ENCODE data around the gene SPPL2B. TPM values are rescaled to one million over a fixed set of nuclear protein-coding genes. Genes with fewer than 3 reads are reported as not detected.
A peak's percentile ranks its signal among the peaks of the same experiment; 100 is the strongest.

SPPL2B gene
- polyA plus RNA-seq, 1 of the 3 experiments (the other 2 are of a cell fraction) = 58.1 TPM

- TF ChIP-seq MEF2A (IDR thresholded peaks at IDR 0.05; ENCODE audit: borderline replicate concordance, low read depth) (no peak), EP300 (IDR thresholded peaks at IDR 0.05; ENCODE audit: borderline replicate concordance in 1 of 2, low read depth in 1 of 2, low read length in 1 of 2) (no peak), RCOR1 (IDR thresholded peaks at IDR 0.05; ENCODE audit: low read length) (no peak), YY1 (IDR thresholded peaks at IDR 0.05; ENCODE audit: low read depth) (peak; percentile 94), FOXJ3 (CRISPR knock-in tag; IDR thresholded peaks at IDR 0.05) (no peak), POLR2AphosphoS5 (IDR thresholded peaks at IDR 0.05; ENCODE audit: low read depth, low read length) (peak; percentile 83; the same call in 1 of the 2 replicates), RXRA (IDR thresholded peaks at IDR 0.05; ENCODE audit: borderline replicate concordance, low read depth) (no peak), SMC3 (IDR thresholded peaks at IDR 0.05; ENCODE audit: low read depth, low read length) (no peak), EZH2phosphoT487 (IDR thresholded peaks at IDR 0.05; ENCODE audit: borderline replicate concordance, low read depth) (no peak), TCF12 (IDR thresholded peaks at IDR 0.05) (no peak), ELF1 (IDR thresholded peaks at IDR 0.05) (no peak), USF1 (IDR thresholded peaks at IDR 0.05; ENCODE audit: borderline replicate concordance, low read depth) (no peak), JUND (IDR thresholded peaks at IDR 0.05) (no peak), MXI1 (IDR thresholded peaks at IDR 0.05; ENCODE audit: low read depth, low read length) (peak; percentile 95)
- TF ChIP-seq, protein P1, sequence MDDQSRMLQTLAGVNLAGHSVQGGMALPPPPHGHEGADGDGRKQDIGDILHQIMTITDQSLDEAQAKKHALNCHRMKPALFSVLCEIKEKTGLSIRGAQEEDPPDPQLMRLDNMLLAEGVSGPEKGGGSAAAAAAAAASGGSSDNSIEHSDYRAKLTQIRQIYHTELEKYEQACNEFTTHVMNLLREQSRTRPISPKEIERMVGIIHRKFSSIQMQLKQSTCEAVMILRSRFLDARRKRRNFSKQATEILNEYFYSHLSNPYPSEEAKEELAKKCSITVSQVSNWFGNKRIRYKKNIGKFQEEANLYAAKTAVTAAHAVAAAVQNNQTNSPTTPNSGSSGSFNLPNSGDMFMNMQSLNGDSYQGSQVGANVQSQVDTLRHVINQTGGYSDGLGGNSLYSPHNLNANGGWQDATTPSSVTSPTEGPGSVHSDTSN (IDR thresholded peaks at IDR 0.05) = no peak
Measured at GRCh38 chr19:2328401-2329148, at the start of gene SPPL2B, which contains the start of gene LSM7 (continued).

DNA sequence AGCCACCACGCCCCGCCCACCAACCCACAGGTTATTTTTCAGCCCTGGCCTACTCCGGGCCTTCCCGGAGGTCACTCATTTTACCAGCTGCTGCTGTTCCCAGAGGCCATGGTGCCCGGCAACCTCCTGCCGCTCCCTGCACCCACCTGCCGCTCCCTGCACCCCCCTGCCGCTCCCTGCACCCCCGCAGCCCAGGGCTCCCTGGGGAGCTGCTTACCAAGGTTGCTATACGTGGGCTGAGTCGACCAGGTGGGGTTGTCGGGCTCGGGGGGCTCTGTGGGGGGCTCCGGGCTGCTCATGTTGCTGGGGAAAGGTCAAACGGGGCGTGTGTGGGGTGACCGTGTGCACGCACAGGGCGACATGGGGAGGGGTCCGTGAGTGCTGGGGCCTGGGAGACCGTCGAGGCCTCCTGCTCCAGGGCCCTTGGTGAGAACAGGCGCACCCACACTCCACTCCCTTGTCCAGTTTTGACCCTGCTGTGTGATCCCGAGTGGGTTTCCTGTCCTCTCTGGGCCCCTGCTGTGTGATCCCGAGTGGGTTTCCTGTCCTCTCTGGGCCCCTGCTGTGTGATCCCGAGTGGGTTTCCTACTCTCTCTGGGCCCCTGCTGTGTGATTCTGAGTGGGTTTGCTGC, 47.7 kb upstream of the SPPL2B start:
- Histone ChIP-seq H3K4me3 (ENCODE audit: low read depth in 2 of 2, low read length in 1 of 2) (no peak overlapping the region), H3K9me3 (no peaks in the 10 kb centered on the region), H3K4me1 (ENCODE audit: control insufficient read depth in 1 of 2, insufficient read depth in 2 of 2, low read depth in 1 of 2, low read length in 1 of 2) (peaks cover 0 to 8% of the 10 kb centered on the region in 2 experiments; a peak in 1 of 4 replicates), H3K27ac (ENCODE audit: low read depth in 2 of 2, low read length in 1 of 2) (no peak overlapping the region), H3F3A (replicated peaks; ENCODE audit: insufficient read depth) (peaks cover 3% of the 10 kb centered on the region), H3K9me2 (no peaks in the 10 kb centered on the region), H3K27me3 (ENCODE audit: insufficient read depth) (no peaks in the 10 kb centered on the region), H3K36me3 (replicated peaks in 1 of 2; ENCODE audit: control insufficient read depth in 1 of 2, insufficient read depth in 2 of 2, low read length in 1 of 2) (no peaks in the 10 kb centered on the region), H3K9ac (no peak overlapping the region), H2AFZ (ENCODE audit: low read depth) (no peak overlapping the region), H3K79me2 (ENCODE audit: insufficient read depth) (peaks cover 4% of the 10 kb centered on the region; the same call in 1 of the 2 replicates), H3K4me2 (no peak overlapping the region), H4K20me1 (ENCODE audit: insufficient read depth) (no peaks in the 10 kb centered on the region)
- ChIA-PET POLR2A (interaction anchor here (0.8 kb wide), 1 partner anchor 127 kb away, joined by 4 read pairs; no protein-coding TSS in a partner anchor), CTCF (interaction anchor here (11.9 kb wide), 1 partner anchor 32 kb away, joined by 284 read pairs; the partner anchor contains the start of gene LINGO3)
- WGBS (ENCODE audit: low lambda C conversion rate) = 89% methylated on average over 24 of the region's 26 CpGs
- TF ChIP-seq RXRA (IDR thresholded peaks at IDR 0.05; ENCODE audit: borderline replicate concordance, low read depth) (no peak), USF1 (IDR thresholded peaks at IDR 0.05; ENCODE audit: borderline replicate concordance, low read depth) (no peak), NFIC (IDR thresholded peaks at IDR 0.05; ENCODE audit: borderline replicate concordance) (no peak), TAF1 (IDR thresholded peaks at IDR 0.05; ENCODE audit: borderline replicate concordance, low read depth, low read length) (no peak), RAD21 (IDR thresholded peaks at IDR 0.05; ENCODE audit: low read length) (no peak), POLR2AphosphoS5 (IDR thresholded peaks at IDR 0.05; ENCODE audit: low read depth, low read length) (no peak), SMC3 (IDR thresholded peaks at IDR 0.05; ENCODE audit: low read depth, low read length) (no peak), NRF1 (IDR thresholded peaks at IDR 0.05; ENCODE audit: low read depth, low read length) (no peak)
- TF ChIP-seq, protein P1 (IDR thresholded peaks at IDR 0.05) = no peak
- TF ChIP-seq, protein P2, sequence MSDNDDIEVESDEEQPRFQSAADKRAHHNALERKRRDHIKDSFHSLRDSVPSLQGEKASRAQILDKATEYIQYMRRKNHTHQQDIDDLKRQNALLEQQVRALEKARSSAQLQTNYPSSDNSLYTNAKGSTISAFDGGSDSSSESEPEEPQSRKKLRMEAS (IDR thresholded peaks at IDR 0.05; ENCODE audit: low read depth) = no peak
- TF ChIP-seq, protein P3, sequence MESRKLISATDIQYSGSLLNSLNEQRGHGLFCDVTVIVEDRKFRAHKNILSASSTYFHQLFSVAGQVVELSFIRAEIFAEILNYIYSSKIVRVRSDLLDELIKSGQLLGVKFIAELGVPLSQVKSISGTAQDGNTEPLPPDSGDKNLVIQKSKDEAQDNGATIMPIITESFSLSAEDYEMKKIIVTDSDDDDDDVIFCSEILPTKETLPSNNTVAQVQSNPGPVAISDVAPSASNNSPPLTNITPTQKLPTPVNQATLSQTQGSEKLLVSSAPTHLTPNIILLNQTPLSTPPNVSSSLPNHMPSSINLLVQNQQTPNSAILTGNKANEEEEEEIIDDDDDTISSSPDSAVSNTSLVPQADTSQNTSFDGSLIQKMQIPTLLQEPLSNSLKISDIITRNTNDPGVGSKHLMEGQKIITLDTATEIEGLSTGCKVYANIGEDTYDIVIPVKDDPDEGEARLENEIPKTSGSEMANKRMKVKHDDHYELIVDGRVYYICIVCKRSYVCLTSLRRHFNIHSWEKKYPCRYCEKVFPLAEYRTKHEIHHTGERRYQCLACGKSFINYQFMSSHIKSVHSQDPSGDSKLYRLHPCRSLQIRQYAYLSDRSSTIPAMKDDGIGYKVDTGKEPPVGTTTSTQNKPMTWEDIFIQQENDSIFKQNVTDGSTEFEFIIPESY (IDR thresholded peaks at IDR 0.05; ENCODE audit: borderline replicate concordance, low read depth) = no peak
- DNase-seq = no peak
